HL-60 (cell line): Measurements from ENCODE around the gene PCP4.

ENCODE experiments used
- DNase-seq, 2 experiments: peaks; one replicate each; pipeline ENCODE4 v3.0.0-alpha.2; 2010 to 2020; ENCODE audit warnings: low read depth in 1 of 2, low spot score in 1 of 2
- H3K27ac ChIP-seq: fragments of 250-450 bp; sonication (Bioruptor Pico); replicated peaks from 2 replicates; pipeline ENCODE4 v1.5.1; 2020; ENCODE audit warnings: mild to moderate bottlenecking, moderate library complexity
- H3K27me3 ChIP-seq: fragments of 250-450 bp; sonication (Bioruptor Pico); 2 replicates; pipeline ENCODE4 v1.5.1; 2021; ENCODE audit warnings: mild to moderate bottlenecking, moderate library complexity; ENCODE audit not compliant: insufficient read depth, poor library complexity, severe bottlenecking
- H3K4me3 ChIP-seq: replicated peaks from 2 replicates; pipeline ENCODE4 v1.5.1; 2011; ENCODE audit warnings: mild to moderate bottlenecking, control low read depth, low read length; ENCODE audit not compliant: insufficient read depth
- GABPA ChIP-seq: IDR thresholded peaks from 2 replicates; pipeline ENCODE4 v1.6.1; 2012; ENCODE audit warnings: low read depth
- POLR2AphosphoS5 ChIP-seq: IDR thresholded peaks from 2 replicates; pipeline ENCODE4 v1.6.1; 2012; ENCODE audit warnings: low read depth
- REST ChIP-seq: IDR thresholded peaks from 2 replicates; pipeline ENCODE4 v1.6.1; 2012; ENCODE audit warnings: low read depth; ENCODE audit not compliant: insufficient replicate concordance
- SPI1 ChIP-seq: IDR thresholded peaks from 2 replicates; pipeline ENCODE4 v1.6.1; 2012; ENCODE audit warnings: low read depth, mild to moderate bottlenecking, borderline replicate concordance
- TF ChIP-seq, protein P1 (sequence below): IDR thresholded peaks from one replicate; pipeline ENCODE4 v1.5.1; 2011; ENCODE audit warnings: low read length, control low read depth, inconsistent platforms; ENCODE audit not compliant: insufficient read depth

Gene PCP4

GRCh38 chr21:39951183-39952101, 84.2 kb downstream of the PCP4 start:
- no peak for TF ChIP-seq GABPA
- TF ChIP-seq REST = no peak
- TF ChIP-seq, protein P1, sequence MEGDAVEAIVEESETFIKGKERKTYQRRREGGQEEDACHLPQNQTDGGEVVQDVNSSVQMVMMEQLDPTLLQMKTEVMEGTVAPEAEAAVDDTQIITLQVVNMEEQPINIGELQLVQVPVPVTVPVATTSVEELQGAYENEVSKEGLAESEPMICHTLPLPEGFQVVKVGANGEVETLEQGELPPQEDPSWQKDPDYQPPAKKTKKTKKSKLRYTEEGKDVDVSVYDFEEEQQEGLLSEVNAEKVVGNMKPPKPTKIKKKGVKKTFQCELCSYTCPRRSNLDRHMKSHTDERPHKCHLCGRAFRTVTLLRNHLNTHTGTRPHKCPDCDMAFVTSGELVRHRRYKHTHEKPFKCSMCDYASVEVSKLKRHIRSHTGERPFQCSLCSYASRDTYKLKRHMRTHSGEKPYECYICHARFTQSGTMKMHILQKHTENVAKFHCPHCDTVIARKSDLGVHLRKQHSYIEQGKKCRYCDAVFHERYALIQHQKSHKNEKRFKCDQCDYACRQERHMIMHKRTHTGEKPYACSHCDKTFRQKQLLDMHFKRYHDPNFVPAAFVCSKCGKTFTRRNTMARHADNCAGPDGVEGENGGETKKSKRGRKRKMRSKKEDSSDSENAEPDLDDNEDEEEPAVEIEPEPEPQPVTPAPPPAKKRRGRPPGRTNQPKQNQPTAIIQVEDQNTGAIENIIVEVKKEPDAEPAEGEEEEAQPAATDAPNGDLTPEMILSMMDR = no peak
- TF ChIP-seq SPI1 = no peak
- TF ChIP-seq POLR2AphosphoS5 = no peak
- no peak overlapping the region for H3K4me3 ChIP-seq
- H3K27ac ChIP-seq = no peak overlapping the region
- no peak for DNase-seq
- H3K27me3 ChIP-seq = peaks cover 3% of the 10 kb centered on the region

GRCh38 chr21:39952265-39952664, 85.0 kb downstream of the PCP4 start:
- Histone ChIP-seq H3K27me3 (peaks cover 3% of the 10 kb centered on the region), H3K4me3 (no peak overlapping the region), H3K27ac (no peak overlapping the region)
- TF ChIP-seq GABPA = no peak
- TF ChIP-seq REST = no peak
- no peak for TF ChIP-seq POLR2AphosphoS5
- TF ChIP-seq, protein P1 = no peak
- TF ChIP-seq SPI1 = no peak
- no peak for DNase-seq

- no peak for DNase-seq
- TF ChIP-seq GABPA (no peak), POLR2AphosphoS5 (no peak), SPI1 (no peak)
- H3K27ac ChIP-seq = no peak overlapping the region
- peaks cover 3% of the 10 kb centered on the region for H3K27me3 ChIP-seq
- H3K4me3 ChIP-seq = no peak overlapping the region
Measured at GRCh38 chr21:39954570-39954969, 87.3 kb downstream of the PCP4 start.

GRCh38 chr21:39955326-39955725, 88.1 kb downstream of the PCP4 start:
- H3K27ac ChIP-seq = no peak overlapping the region
- no peak for TF ChIP-seq POLR2AphosphoS5
- no peak for TF ChIP-seq GABPA
- TF ChIP-seq, protein P1 = no peak
- TF ChIP-seq REST = no peak
- no peak for TF ChIP-seq SPI1
- no peak for DNase-seq
- H3K27me3 ChIP-seq = peaks cover 3% of the 10 kb centered on the region
- no peak overlapping the region for H3K4me3 ChIP-seq
